HepG2 (cell line): ENCODE measurements around the gene SH3GL1. TPM values are rescaled to one million over a fixed set of nuclear protein-coding genes. Genes with fewer than 3 reads are reported as not detected.

Source experiments
- AHDC1 ChIP-seq: sonication (generic); formaldehyde crosslinking; IDR thresholded peaks from 2 replicates; pipeline ENCODE4 v1.5.1; 2020; ENCODE audit warnings: mild to moderate bottlenecking, missing genetic modification reagents, borderline replicate concordance
- CHD2 ChIP-seq: IDR thresholded peaks from 2 replicates; pipeline ENCODE4 v1.6.1; 2011; ENCODE audit warnings: low read depth, low read length, improper control_type of control experiment
- FOXJ3 ChIP-seq: sonication (generic); formaldehyde crosslinking; IDR thresholded peaks from 2 replicates; pipeline ENCODE4 v1.4.0; 2020; ENCODE audit warnings: missing genetic modification reagents, mild to moderate bottlenecking, borderline replicate concordance
- FOXP1 ChIP-seq, 2 experiments: fragments of 450-650 bp in 1 of 2; IDR thresholded peaks; 2 replicates each; pipeline ENCODE4 v1.6.1; 2017 to 2018; ENCODE audit warnings: antibody characterized with exemption in 1 of 2
- MXD4 ChIP-seq: IDR thresholded peaks from 2 replicates; pipeline ENCODE4 v1.6.1; 2016; ENCODE audit warnings: mild to moderate bottlenecking, missing biosample characterization, missing genetic modification reagents
- NFE2L1 ChIP-seq: sonication (generic); formaldehyde crosslinking; IDR thresholded peaks from 2 replicates; pipeline ENCODE4 v1.4.0; 2020; ENCODE audit warnings: missing genetic modification reagents, mild to moderate bottlenecking, borderline replicate concordance
- NONO ChIP-seq, 2 experiments: fragments of 450-650 bp in 1 of 2; sonication (generic) in 1 of 2; formaldehyde crosslinking in 1 of 2; IDR thresholded peaks in 1 of 2; conservative IDR thresholded peaks in 1 of 2; 2 replicates each; pipeline versions ENCODE4 v1.6.1 to v1.8.0; 2017 to 2022; ENCODE audit warnings: mild to moderate bottlenecking in 1 of 2, missing genetic modification reagents in 1 of 2, moderate library complexity in 1 of 2
- TOPORS ChIP-seq: sonication (generic); formaldehyde crosslinking; IDR thresholded peaks from 2 replicates; pipeline ENCODE4 v1.8.0; 2023; ENCODE audit warnings: mild to moderate bottlenecking, missing genetic modification reagents
- ZNF280B ChIP-seq: sonication (generic); formaldehyde crosslinking; IDR thresholded peaks from 2 replicates; pipeline ENCODE4 v1.5.0; 2020; ENCODE audit warnings: missing genetic modification reagents, mild to moderate bottlenecking, borderline replicate concordance
- ZNF556 ChIP-seq: sonication (generic); formaldehyde crosslinking; IDR thresholded peaks from 2 replicates; pipeline ENCODE4 v1.4.0; 2020; ENCODE audit warnings: mild to moderate bottlenecking, missing genetic modification reagents, borderline replicate concordance
- ZNF558 ChIP-seq: sonication (generic); formaldehyde crosslinking; IDR thresholded peaks from 2 replicates; pipeline ENCODE4 v1.9.0; 2022; ENCODE audit warnings: mild to moderate bottlenecking, missing genetic modification reagents, borderline replicate concordance
- ZNF746 ChIP-seq: sonication (generic); formaldehyde crosslinking; IDR thresholded peaks from 2 replicates; pipeline ENCODE4 v1.8.0; 2022; ENCODE audit warnings: mild to moderate bottlenecking, missing genetic modification reagents
- ZSCAN21 ChIP-seq: sonication (generic); formaldehyde crosslinking; IDR thresholded peaks from 2 replicates; pipeline ENCODE4 v1.8.0; 2022; ENCODE audit warnings: mild to moderate bottlenecking, missing genetic modification reagents, moderate library complexity, borderline replicate concordance
- ZSCAN30 ChIP-seq: sonication (generic); formaldehyde crosslinking; IDR thresholded peaks from 2 replicates; pipeline ENCODE4 v1.5.0; 2020; ENCODE audit warnings: mild to moderate bottlenecking, missing genetic modification reagents
- polyA plus RNA-seq, 8 experiments: library from polyadenylated mRNA; depleted of rRNA in 3 of 8; stranded (reverse) in 7 of 8; unstranded in 1 of 8; fragments of >200 nt; fragmentation: Illumina TruSeq in 4 of 8; extraction: Trizol in 4 of 8; gene quantifications; 2 replicates each; pipeline versions ENCODE4 v1.2.1 to v1.2.3, GENCODE V29; 2011 to 2016; ENCODE audit warnings: low read depth in 4 of 8, missing spikeins in 1 of 8, mixed read lengths in 1 of 8; ENCODE audit not compliant: insufficient read depth in 1 of 8
- total RNA-seq, 5 experiments: library from RNA; depleted of rRNA; stranded (reverse); fragments of >200 nt; fragmentation: Illumina TruSeq; extraction: Trizol; gene quantifications; 2 replicates each; pipeline ENCODE4 v1.2.3, GENCODE V29; 2016; ENCODE audit warnings: low read depth in 1 of 5
- TF ChIP-seq, protein P1 (sequence below): sonication (generic); formaldehyde crosslinking; IDR thresholded peaks from 2 replicates; pipeline ENCODE4 v1.4.0; 2020; ENCODE audit warnings: missing genetic modification reagents, borderline replicate concordance

The SH3GL1 gene
- total and polyA plus RNA-seq, 2 of the 13 experiments (the other 11 are each of a cell fraction or from before 2014, with no cell fraction given), result 33.0 to 45.1 TPM

DNA sequence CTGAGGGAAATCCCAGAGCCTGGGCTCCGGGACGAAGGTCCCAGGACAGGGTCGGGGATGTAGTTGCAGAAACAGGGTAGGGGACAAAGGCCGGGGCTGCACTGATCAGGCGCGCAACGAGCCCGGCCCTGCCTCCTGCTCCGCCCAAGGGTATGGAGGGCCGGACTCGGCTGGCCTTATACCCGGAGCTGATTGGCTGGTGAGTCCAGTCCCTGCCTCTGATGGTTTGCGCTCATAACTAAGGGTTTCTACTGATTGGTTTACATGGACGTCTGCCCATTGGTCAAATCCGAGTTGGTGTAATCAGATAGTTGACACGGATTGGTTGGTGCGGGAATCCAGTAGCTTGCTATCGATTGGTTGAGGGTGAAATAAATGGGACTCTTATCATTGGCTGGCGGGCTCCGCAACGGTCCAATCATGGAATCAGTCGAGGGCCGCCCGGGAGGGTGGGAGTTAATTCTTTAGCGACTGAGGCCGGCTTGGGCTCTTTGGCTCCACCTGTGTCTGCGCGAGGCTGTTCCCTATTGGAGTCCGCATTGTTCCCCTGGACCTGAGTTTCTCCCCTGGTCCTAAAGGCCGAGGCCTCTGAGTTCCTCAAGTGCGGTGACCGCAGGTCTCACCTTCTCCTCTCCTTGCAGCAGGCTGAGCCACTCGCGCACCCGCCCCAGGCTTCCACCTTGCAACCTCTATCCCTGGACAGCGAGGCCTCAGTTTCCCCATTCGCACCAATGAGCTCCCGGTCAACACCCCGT, 57.6 kb downstream of the SH3GL1 start (continued):
- TF ChIP-seq, protein P1, sequence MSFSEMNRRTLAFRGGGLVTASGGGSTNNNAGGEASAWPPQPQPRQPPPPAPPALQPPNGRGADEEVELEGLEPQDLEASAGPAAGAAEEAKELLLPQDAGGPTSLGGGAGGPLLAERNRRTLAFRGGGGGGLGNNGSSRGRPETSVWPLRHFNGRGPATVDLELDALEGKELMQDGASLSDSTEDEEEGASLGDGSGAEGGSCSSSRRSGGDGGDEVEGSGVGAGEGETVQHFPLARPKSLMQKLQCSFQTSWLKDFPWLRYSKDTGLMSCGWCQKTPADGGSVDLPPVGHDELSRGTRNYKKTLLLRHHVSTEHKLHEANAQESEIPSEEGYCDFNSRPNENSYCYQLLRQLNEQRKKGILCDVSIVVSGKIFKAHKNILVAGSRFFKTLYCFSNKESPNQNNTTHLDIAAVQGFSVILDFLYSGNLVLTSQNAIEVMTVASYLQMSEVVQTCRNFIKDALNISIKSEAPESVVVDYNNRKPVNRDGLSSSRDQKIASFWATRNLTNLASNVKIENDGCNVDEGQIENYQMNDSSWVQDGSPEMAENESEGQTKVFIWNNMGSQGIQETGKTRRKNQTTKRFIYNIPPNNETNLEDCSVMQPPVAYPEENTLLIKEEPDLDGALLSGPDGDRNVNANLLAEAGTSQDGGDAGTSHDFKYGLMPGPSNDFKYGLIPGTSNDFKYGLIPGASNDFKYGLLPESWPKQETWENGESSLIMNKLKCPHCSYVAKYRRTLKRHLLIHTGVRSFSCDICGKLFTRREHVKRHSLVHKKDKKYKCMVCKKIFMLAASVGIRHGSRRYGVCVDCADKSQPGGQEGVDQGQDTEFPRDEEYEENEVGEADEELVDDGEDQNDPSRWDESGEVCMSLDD (CRISPR knock-in tag), result 0 out of 2 replicates have a peak, but pooled peaks have one; percentile 73
- TF ChIP-seq CHD2, result peak; percentile 51; the same call in 1 of the 2 replicates
- TF ChIP-seq ZNF556 (CRISPR knock-in tag), result peak; percentile 35; the same call in 1 of the 2 replicates
- no peak for TF ChIP-seq TOPORS (CRISPR knock-in tag)
- peak; percentile 37; the same call in 1 of the 2 replicates for TF ChIP-seq ZNF558
- peak; percentile 48; the same call in 1 of the 2 replicates for TF ChIP-seq MXD4 (CRISPR knock-in tag)
- no peak for TF ChIP-seq FOXP1 (IDR thresholded peaks at IDR 0.05)
- peak; percentile 45; the same call in 1 of the 2 replicates for TF ChIP-seq FOXP1 (CRISPR knock-in tag; IDR thresholded peaks at IDR 0.05)
- TF ChIP-seq ZSCAN21 (CRISPR knock-in tag), result peak; percentile 48; the same call in 1 of the 2 replicates
- no peak; the same call in 1 of the 2 replicates for TF ChIP-seq ZSCAN30
- TF ChIP-seq ZNF280B (CRISPR knock-in tag), result no peak
- TF ChIP-seq NONO (IDR thresholded peaks at IDR 0.05), result no peak
- peak; percentile 49; the same call in 1 of the 2 replicates for TF ChIP-seq NONO (CRISPR knock-in tag; conservative IDR thresholded peaks at IDR 0.05)
- no peak for TF ChIP-seq NFE2L1
- no peak; the same call in 1 of the 2 replicates for TF ChIP-seq ZNF746 (CRISPR knock-in tag)
- TF ChIP-seq FOXJ3 (CRISPR knock-in tag), result peak; percentile 56; the same call in 1 of the 2 replicates
- no peak; the same call in 1 of the 2 replicates for TF ChIP-seq AHDC1 (CRISPR knock-in tag)
